ENCODE measurements around the gene CASQ2.

Gene CASQ2

DNA sequence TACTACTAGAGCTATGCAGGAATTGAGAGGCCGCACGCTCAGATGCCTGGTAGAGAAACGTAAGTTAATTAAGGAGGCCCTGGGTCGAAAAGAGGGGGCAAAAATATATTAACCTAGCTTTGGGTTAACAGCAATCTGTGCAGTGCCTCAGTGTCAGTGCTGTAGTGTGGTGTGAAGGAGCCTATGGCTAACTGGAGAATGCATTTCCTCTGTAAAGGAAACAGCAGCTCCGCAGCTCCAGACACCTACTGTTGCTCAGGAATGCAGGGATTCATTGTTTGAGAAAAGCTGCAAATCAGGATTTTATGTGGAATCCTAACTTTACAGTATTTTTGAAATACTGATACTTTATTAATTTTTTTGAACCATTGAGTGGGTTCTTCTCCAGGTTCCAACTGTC, 108.4 kb downstream of the CASQ2 start:
- DNase-seq (ENCODE audit: low read depth), result no peak

DNA sequence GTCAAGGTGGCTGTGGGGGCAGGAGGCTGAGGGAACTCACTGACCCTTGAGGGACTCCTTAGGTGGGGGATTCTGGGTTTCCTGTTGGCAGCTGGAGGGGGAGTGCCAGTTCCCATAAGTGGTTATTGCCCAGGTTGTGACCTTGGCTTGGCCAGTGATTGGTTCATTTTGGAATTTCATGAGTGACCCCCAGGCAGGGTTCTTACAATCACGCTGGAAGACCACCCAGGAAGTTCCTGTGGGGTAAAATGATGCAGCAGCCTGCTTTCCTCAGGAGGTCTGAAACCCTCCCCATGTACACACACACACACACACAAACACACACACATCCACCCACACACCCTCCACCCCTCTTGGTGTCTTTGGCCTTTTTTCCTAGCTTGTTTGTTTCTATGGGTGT, 109.9 kb downstream of the CASQ2 start:
- DNase-seq (ENCODE audit: low read depth), result no peak

- DNase-seq (ENCODE audit: low read depth), result no peak
These were observed 111.9 kb downstream of the CASQ2 start for GRCh38 chr1:115656461-115657077.

DNA sequence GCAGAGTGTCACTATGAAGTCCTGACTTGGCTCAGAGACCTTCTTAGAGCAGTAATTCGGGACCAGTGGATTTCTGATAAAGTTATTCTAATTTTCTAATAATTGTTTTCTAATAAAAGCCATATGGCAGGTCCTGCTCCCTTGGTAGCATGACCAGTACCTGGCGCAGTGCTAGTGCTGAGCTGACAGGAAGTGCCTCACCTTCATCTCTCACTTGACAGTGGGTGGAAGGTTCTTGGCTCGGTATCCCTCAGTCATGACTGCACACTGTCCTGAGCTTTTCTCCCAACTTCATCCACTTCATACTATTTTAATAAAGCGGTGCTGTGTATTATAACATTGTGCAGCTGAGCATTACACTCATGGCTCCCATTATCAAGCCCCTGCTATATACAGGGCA, 112.6 kb downstream of the CASQ2 start:
- no peak for DNase-seq (ENCODE audit: low read depth)

DNA sequence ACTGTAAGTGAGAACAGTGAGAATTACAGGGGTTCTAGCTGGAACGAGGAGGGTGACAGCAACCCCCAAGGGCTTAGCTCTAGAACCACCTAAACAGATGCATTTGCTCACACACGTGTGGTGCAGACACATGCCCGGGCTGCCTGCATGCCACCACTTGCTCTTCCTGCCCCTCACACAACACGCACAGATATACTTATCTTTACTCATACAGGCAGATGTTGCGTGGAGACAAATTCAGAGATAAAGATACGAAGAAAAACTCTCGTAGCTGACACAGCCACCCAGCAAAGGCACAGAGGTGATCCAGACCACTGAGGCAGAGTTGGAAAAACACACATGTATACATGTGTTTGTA, 113.2 kb downstream of the CASQ2 start:
- no peak for DNase-seq (ENCODE audit: low read depth)

DNA sequence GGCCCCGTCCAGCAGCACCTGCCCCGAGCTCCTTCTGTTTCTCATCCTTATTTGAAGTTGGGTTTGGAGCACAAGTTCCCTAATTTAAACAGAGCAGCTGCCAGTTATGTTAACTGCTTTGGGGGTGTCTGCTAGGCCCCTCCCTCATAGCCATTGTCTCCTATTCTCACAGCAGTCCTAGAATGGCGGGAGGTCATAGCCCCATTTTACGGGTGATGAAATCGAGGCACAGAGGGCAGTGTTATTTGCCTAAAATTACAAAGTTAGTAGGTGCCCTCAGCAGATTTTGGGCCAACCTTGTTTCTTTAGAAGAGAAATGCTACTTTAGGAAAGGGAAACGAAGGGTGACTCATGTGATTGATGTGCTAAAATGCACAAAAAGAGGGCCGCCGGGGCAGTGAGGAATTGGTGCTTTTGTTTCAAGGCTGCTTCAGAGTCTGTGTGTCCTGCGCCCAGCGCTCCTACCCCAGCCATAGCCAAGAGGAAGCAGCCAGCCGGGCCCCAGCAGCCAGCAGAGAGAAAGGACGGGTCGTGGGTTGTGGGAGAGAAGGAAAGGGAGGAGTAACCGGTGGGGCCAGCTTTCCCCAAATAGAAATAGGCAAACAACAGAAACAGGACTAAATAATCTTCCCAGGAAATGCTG, 113.7 kb downstream of the CASQ2 start:
- DNase-seq (ENCODE audit: low read depth), result no peak

DNA sequence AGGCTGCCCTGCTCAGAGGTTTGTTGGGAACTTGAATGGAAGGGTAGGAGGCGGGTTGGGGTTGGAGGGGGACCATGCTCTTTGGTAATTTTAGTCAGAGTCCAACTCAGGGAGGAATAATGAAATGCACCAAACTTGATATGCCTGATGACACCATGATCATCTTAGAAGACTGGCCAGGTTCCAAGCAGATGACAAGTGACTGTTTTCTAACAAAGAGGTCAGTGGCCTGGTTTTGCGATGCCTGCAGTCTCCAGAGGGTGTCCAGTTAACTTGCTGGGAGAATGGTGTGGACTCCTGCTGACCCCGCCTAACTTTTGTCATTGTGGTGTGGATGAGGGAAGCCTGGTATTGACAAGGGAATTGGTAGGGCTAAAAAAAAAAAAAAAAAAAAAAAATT, 114.4 kb downstream of the CASQ2 start:
- DNase-seq (ENCODE audit: low read depth), result no peak

GRCh38 chr1:115652236-115652788, 116.2 kb downstream of the CASQ2 start:
- DNase-seq (ENCODE audit: low read depth), result no peak

DNA sequence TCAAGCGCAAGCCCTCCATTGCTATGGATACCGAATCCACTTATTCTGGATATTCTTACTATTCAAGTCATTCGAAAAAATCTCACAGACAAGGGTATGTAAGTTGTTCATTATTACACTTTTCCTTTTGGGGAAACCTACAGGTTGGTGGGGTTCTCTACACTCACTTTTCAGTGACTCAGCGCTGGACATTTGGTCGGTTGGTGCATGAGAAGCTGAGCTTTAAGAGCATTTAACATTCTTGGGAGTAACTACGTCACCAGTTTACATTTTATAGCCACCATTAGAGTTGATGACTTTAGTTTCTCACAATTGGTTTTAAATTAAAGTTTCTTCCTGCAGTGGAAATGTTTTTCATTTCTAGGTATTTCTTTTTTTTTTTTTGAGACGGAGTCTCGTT, 117.1 kb downstream of the CASQ2 start:
- no peak for DNase-seq (ENCODE audit: low read depth)

DNA sequence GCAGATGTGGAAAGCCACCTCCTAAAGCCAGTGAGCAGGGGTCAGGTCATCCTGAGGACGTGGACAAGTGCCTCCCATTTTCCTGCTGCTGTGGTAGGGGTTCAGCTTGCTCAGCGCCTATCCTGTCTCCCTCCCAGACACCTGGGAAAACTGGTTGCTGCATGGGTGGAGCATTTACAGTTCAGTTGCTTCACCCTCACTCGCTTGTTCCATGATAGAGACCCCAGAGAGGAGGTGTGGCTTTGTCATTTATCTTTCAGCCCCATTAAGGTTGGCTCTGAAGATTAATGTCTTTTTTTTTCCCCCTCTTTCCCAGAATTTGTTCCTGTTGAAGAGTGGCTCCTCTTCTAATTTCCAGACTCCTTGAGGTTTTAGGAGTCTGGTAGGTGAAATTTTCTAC, 117.6 kb downstream of the CASQ2 start:
- no peak for DNase-seq (ENCODE audit: low read depth)

All from stromal cell of bone marrow (primary cell).